ENCODE results near the gene KRTAP10-5.
"Not testable (repeated sequence)": the region's sequence is repeated elsewhere in the genome, so short reads cannot be mapped to it uniquely, and the experiment has no call there.

KRTAP10-5 gene

GRCh38 chr21:44611551-44611950 lies 31.1 kb upstream of the KRTAP10-5 start:
- FAIRE-seq: no peak
- no peak for DNase-seq (ENCODE audit: low spot score)

- FAIRE-seq; DNase-seq (ENCODE audit: low spot score): not testable (repeated sequence)
Observed at GRCh38 chr21:44610157-44610843, 29.9 kb upstream of the KRTAP10-5 start.

- FAIRE-seq: no peak
- DNase-seq (ENCODE audit: low spot score): no peak
Observed at GRCh38 chr21:44609193-44609592, 28.8 kb upstream of the KRTAP10-5 start.

- DNase-seq (ENCODE audit: low spot score) (no peak), FAIRE-seq (no peak)
Observed at GRCh38 chr21:44606495-44606894, 26.1 kb upstream of the KRTAP10-5 start.

GRCh38 chr21:44603911-44604310 lies 23.5 kb upstream of the KRTAP10-5 start:
- FAIRE-seq (no peak), DNase-seq (ENCODE audit: low spot score) (no peak)

GRCh38 chr21:44603109-44603875 lies 22.9 kb upstream of the KRTAP10-5 start:
- DNase-seq (ENCODE audit: low spot score) (no peak), FAIRE-seq (no peak)

GRCh38 chr21:44602463-44602850 lies 22.1 kb upstream of the KRTAP10-5 start:
- no peak for DNase-seq (ENCODE audit: low spot score)
- no peak for FAIRE-seq

GRCh38 chr21:44601596-44602462 lies 21.4 kb upstream of the KRTAP10-5 start:
- DNase-seq (ENCODE audit: low spot score) (no peak), FAIRE-seq (no peak)

- DNase-seq (ENCODE audit: low spot score): not testable (repeated sequence)
- FAIRE-seq: peak; percentile 90
Observed at GRCh38 chr21:44601091-44601490, 20.7 kb upstream of the KRTAP10-5 start.

GRCh38 chr21:44600118-44600978 lies 19.9 kb upstream of the KRTAP10-5 start, which contains the start of gene KRTAP10-7:
KRTAP10-7 (plus strand) TSS chr21:44600597; CDS start chr21:44600622, 25 bp downstream.
- FAIRE-seq; DNase-seq (ENCODE audit: low spot score): not testable (repeated sequence)

- DNase-seq (ENCODE audit: low spot score): no peak
- FAIRE-seq: no peak
Observed at GRCh38 chr21:44599264-44600029, 19.0 kb upstream of the KRTAP10-5 start.

GRCh38 chr21:44598061-44598460 lies 17.7 kb upstream of the KRTAP10-5 start:
- no peak for FAIRE-seq

GRCh38 chr21:44596068-44596725 lies 15.8 kb upstream of the KRTAP10-5 start:
- FAIRE-seq (no peak), DNase-seq (ENCODE audit: low spot score) (no peak)

More at GRCh38 chr21:44598061-44598460, 17.7 kb upstream of the KRTAP10-5 start:
- DNase-seq (ENCODE audit: low spot score): no peak

- no peak for FAIRE-seq
- no peak for DNase-seq (ENCODE audit: low spot score)
Observed at GRCh38 chr21:44595524-44595923, 15.1 kb upstream of the KRTAP10-5 start.

GRCh38 chr21:44594406-44594916 lies 14.1 kb upstream of the KRTAP10-5 start:
- DNase-seq (ENCODE audit: low spot score): no peak
- FAIRE-seq: no peak

GRCh38 chr21:44593598-44594405 lies 13.4 kb upstream of the KRTAP10-5 start:
- FAIRE-seq: no peak
- no peak for DNase-seq (ENCODE audit: low spot score)

- DNase-seq (ENCODE audit: low spot score) (no peak), FAIRE-seq (no peak)
Observed at GRCh38 chr21:44592446-44593311, 12.3 kb upstream of the KRTAP10-5 start, which contains the start of gene KRTAP10-6. KRTAP10-6 (minus strand) TSS chr21:44592505; CDS start chr21:44592484, 21 bp downstream.
